Stromal cell of bone marrow (primary cell): ENCODE measurements around the gene MBP.

Experiments used
- DNase-seq: peaks from one replicate; pipeline ENCODE4 v3.0.0-alpha.2; 2012; ENCODE audit warnings: low read depth

MBP gene

DNA sequence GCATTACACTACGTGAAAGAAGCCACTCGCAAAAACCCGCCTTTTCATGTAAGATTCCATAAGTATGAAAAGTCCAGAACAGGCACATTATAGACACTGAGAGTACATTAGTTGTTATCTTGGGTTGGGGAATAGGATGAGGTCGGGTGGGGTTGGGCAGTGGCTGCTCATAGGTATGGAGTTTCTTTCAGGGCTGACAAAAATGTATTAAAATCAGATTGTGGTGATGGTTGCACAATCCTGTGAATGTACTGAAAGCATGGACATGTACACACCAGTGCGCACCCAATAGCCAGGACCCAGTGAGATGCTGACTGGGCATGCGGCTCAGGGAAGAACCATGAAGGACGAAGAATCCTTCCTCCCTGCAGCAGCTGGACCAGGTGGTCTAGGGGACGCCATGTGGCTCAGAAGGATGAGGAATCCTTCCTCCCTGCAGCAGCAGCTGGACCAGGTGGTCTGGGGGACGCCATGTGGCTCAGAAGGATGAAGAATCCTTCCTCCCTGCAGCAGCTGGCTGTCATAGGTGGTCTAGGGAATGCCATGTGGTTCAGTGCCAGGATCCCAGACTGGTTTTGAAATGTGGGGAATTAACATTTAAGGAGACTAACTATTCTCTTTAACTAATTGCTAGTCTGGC, 50.1 kb downstream of the MBP start:
- DNase-seq, result no peak

DNA sequence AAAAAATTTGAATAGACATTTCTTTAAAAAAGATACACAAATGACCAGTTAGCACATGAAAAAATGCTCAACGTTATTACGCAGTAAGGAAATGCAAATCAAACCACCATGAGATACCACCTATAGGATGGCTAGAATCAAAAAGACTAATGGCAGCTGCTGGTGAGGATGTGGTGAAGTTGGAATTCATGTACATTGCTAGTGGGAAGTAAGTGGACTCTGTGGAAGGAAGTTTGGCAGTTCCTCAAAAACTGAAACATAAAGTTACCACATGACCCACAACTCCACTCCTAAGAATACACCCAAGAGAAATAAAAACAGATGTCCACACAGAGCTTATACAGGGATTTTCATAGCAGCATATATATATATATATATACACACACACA, 51.2 kb downstream of the MBP start:
- DNase-seq, result peak; percentile 43

DNA sequence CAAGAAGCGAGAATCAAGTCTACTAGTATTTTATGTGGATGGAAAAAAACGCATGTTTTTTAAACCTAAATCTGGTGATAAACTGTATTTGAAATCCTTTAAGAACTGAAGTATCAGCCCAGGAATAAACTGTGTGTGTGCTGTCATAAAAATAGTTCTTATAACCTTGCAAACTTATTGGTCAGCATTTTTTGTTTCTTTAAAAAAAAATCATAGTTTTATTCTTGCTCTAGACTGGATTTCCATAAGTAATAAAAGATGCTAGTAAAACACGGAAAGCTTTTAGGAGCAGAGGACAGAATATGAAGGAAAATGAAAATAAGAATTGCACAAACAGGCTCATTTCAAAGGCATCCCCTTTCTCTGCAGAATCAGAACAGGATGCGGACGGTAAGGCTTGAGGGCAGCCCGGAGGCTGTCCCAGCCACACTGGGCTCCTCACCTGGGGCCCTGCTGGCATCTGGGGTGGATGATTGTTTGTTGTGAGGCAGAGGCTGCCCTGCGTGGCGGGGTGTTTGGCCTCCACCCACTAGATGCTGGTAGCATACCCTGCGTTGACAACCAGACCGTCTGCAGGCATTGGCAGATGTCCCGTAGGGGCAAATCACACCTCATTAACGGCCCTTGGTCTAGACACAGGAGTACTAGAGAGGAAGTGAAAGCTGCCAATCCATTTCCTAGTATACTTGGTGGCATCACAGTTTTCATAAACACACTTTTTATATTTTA, 52.5 kb downstream of the MBP start:
- no peak for DNase-seq

DNA sequence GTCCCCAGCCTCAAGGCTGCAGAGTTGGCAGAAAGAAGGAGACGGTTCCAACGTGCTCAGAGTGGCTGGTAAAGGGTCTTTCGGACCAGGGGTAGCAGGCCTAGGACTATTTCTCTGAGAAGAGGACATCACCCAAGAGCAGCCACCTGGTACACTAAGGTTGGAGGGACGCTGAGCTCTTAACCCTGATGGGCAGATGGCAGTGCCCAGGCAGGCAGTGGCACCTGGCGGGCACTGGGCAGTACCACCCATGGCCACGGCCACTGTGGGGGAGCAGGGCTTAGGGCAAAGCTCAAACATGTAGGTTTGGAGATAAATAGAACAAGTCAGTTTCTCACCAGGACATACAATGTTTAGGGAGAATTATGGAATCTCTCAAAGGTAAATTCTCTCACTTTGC, 53.5 kb downstream of the MBP start:
- DNase-seq, result no peak

DNA sequence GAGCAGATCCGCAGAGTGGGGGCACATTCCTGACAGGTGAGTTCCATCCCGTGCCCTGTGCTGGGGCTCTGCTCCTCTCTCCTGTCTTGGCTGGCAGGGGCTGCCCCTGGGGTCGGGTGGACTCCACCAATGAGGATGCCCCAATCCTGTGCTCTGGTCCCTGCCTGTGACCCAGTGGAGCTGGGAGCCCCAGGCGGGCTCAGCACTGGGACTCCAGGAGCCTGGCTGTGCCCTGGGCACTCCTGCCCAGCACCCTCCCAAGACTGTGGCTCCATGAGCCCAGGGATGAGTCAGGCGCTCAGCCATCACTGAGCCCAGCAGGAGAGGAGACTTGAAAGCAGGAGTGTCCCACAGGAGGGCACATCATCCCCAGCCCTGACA, 53.9 kb downstream of the MBP start:
- DNase-seq, result no peak

DNA sequence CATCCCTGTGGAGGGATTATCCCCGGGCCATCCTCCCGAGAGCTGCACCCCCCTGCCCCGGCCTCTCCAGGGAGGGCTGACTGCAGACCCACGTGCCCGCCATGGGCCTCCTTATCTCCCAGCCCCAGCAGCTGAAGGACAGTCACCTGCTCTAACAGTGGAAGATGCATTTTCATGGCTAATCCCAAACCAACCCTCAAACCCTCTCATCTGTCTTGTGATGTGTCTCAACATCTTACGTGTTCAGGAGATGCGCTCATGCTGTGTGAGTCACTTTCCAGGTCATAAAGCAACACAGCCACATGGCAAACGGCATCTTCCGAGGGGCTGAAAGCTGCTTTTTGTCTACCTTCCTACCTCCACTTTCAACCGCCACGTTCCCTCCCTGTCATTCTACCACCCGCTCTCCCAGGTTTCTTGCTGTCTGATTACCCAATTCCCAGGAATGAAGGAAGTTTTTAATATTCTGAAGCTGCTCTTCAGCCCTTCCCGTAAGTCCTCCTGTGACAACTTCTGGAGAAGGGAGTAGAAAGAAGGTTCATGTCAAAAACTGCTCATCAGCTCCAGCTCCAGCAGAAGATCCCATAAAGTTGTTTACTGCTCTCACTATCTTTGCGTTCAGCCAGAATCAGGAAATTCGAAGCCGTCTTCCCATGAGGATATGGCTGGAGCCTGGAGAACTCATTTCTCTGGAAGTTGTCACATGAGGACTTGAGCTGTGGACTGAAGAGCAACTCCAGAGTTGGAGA, 54.5 kb downstream of the MBP start:
- DNase-seq, result no peak

DNA sequence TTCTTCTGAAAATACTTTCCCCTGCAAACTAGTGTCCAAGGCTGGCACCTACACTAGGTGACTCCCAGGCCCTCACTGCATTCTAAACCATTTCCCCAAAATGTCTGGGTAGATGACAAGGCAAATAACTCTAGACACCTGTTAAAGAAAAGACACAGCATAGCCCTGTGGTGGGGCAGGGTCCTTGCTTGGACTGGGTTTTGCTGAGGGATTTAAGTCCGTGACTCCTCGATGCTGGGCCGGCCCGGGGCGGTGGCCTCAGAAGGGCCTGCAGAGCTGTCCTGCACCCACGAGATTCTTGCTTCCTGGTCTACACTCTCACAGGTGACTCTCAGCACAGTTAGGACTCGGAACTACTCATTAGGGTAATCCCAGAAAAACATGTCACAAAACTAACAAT, 55.2 kb downstream of the MBP start:
- no peak for DNase-seq

DNA sequence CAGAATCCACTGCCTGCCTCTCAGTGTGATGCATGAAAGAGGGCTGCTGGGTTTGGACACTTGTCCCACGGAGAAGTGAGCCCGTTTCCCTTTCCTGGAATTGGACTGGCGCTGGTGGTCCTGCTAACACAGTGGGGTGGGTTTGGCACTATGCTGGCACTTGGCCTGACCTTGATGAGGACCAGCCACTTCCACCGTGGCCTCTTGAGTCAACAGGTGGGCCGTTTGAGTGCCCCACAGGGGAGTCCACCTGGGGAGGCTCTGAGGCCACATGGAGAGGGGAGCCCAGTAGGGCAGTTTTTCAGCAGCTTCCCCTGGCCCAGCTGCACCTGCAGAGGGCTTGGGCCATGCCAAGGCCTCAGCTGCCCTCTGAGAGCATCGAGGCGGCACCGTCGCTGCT, 56.5 kb downstream of the MBP start:
- DNase-seq, result no peak

DNA sequence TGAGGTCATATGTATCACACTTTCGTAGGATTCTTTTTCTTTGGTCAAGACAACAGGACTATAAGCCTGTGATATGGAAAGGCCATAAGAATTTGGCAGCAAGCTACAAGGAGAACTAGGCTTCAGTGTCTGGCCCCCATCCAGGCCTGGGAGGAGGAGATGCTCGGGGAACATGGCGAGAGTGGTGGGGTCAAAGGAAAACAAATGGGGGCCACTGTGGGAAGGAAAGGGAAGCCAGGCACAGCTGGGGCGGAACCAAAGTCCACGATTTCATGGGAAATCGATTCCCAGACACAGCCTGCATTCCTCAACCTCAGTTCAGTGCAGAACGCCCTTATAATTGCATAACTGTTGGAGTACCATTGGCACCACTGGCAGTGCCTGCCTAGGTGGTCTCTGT, 58.2 kb downstream of the MBP start:
- DNase-seq, result no peak

DNA sequence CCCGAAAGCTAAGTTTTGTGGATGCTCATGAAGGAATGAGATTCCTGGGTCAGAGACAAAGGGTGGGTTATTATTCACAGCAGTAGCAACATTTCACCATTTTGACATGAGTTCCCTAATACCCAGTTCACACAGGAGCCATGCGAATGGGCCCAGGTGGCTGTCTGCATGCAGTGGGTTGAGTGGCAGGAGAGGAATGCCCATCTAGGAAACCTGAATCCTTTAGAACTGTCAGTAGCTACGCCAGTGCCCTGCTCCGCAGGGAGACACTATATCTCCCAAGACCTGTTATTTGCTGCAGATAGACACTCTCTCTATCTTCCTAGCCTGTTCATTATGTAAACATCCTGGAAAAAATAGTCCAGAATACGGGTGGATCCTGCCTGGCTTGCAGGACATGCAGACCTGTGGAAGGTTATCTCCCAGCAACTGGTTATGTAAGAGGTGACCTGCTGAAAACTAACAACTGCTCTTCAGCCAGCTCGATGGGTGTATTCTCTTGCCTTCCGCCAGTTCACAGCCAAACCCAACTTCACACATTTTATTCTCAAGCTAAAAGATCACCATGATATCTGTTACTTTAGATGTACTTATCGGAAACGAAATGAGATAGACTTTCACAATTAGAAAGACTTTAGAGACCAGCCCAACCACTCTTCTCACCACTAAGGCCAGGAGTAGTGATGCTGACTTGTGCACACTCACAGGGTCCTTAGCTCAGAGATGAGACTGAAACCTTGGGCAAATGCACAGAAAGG, 59.1 kb downstream of the MBP start:
- DNase-seq, result no peak

DNA sequence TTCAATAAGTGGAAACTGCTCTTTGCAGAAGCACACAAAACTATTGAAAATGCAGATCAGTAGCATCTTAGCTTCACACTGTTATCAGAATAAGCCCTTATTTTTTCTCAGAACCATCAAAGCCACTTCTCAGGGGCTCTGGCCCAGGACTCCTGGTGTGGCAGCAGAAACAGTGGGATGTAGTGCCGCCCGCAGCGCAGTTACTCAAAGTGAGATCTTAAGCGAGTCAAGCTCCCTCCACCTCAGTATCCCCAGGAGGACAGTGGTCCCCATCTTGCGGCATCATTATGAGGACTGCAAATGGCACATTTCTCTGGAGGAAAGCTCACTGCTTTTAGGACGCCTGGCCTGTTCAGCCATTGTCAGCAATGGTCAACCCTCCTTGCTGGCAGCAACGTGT, 60.0 kb downstream of the MBP start:
- DNase-seq, result no peak

DNA sequence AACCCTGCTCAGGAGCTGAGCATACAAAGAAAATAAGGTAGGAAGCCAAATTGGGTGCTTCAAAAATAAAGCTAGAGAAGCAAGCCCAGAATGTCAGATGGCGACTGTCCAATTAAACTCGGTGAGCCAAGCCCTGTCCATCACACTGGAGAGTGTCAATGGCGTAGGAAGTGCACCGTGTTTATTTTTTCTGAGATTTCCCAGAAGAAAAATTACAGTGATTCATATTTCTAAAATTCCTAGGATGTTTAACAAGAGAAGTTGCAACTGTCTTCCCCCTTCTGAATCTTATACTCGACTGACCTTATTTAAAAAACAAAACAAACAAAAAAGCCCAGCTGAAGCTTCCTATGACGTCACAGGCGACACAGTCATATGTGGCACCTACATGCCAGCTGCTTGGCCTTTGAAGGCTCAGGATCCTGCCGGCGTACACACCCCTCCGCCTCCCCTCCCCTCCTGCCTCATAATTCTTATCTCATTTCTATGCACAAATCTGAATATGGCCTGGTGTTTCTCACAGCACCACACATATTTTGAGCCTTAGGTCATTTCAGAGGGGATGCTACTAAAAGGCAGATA, 60.8 kb downstream of the MBP start:
- peak; percentile 63 for DNase-seq

DNA sequence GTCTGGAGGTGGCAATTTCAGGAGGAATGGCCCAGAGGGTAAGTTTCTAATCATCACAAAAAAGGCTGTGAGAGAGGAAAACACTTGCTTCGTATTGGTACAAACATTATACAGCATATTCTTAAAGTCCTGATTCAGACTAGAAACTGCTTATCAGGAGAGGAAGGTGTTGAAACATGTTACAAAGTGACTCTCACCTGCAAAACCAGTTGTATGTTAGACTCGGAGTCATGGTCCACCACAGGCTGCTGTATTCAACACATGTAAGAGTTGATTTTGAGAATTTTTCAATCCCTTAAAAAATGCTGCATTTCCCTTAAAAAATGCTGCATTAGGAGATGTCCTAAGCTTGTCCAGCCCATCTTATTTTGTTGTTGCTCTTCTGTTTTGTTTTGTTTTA, 61.5 kb downstream of the MBP start:
- DNase-seq, result no peak

DNA sequence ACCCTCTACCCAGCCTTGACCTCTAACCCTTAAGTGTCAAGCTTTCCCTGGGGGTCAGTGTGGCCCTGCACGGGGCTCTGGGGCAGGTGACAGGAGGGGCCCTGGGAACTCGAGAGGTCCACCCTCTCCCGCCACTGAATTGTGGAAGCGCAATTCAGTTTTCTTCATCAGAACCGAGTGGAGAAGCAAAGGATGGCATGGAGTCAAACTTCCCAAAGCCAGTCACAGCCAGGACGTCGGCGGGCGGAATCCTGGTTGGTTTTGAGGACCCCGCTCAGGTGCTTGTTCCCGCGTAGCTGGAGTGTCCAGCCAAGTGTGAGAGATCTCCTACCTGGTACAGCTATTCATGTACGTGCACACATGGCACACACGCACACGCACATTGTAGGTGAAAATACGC, 62.0 kb downstream of the MBP start:
- DNase-seq, result no peak

DNA sequence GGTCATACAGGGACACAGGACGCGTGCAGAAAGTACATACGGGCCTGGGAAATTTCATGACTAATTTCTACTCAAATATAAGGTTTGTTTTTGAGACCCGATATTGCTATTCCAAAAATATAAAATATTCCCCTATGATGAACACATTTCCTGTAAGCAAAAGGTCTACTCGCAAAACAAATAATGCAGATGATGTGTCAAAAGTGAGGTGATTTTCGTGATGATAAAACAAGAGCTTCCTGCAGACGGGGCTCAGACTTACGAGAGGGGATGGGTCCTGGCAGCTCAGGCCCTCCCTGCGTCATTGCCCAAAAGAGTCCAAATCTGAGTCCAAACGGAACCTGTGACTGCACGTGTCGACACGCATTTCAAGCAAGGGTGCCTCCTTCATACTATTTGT, 62.7 kb downstream of the MBP start:
- no peak for DNase-seq

DNA sequence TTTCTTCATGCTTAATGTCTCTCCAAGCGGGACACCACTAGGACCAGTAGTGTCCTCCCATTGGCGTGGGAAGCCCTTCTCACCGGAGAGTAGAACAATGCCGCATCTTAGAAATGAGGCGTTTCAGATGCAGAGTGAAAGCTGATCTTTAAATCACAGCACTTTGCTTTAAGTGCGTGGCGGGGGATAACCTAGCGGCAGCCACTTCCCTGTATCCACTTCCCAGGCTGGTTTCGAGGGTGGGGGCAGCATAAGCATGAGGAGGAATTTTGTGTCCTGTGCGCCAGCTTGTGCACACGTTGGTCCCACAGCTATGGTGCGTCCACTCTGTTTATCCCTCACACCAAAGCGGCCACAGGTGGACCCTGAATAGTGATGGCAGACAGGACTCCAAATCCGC, 63.1 kb downstream of the MBP start:
- no peak for DNase-seq

DNA sequence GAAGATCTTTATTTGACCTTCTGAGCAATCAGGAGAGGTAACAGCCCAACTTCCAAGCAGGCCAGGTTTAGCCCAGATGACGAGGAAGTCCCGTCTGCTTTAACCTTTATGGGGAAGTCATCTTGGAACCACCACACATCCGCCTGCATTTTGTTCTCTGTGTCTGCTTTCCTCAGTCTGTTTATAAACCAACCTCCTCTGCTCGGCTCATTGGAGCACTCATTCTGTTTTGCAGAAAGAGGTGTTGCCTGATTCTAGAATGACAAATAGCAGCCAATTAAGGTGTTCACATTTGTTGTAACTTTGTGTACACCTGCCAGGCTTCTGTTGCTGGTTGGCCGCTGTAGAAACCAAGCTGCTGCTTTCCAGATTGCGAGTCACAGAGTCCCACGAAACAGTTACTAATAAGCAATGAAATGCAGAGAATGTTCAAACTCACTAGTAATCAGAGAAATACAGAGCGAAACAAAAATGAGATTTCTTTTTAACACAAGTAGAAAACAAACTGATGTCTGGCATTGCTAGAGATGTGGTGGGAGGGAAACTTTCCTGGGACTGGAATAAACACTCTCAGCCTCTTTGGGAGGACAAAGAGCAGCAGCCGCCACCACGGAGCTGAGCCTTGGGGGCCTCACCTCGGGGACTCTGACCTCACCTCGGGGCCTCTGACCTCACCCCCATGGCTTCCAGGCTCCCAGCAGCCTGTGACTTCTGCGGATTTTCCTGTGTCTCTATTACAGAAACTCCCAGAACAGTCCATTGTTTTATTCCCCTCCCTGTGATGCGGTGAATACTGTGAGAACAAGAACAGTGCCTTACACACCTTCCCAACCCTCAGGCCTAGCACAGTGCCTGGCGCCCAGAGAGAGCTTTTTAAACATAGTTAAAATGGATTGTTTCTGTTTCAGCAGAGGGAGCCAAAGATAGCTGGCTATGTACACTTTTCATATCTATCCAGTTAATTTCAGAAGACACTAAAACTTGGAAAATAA, 64.0 kb downstream of the MBP start:
- DNase-seq, result no peak

DNA sequence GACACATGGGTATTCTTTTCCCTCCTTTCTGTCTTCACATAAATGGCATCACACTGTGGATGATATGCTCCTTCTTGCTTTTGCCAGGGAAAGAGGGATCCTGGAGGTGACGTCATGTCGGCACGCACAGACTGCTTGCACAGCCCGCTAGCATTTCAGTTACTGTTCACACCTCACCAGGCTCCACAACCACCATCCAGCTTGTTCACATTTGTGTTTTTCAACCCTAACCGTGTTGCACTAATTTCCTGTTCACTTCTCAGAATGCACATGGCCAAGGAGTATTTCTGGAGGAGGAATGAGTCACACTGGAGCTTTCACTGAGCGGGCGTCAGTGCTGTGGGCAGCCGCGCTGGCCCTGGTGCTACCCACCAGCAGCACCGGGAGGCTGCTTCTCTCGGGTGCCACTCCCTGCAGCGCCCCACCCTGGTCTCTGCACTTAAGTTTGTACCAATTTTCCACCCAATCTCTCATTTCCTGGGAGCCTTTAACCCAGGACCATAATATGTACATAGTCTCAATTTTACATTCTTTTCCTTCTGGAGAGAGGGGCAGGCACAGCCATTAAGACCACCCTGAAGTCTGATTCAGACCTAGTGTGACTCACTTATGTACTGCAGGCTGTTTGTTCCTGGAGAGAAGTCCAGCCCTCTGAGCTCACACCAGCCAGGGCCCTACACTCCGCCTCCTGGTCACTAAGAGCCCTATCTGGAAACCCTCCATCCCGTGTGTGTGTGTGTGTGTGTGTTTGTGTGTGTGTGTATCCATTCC, 65.1 kb downstream of the MBP start:
- peak; percentile 65 for DNase-seq

DNA sequence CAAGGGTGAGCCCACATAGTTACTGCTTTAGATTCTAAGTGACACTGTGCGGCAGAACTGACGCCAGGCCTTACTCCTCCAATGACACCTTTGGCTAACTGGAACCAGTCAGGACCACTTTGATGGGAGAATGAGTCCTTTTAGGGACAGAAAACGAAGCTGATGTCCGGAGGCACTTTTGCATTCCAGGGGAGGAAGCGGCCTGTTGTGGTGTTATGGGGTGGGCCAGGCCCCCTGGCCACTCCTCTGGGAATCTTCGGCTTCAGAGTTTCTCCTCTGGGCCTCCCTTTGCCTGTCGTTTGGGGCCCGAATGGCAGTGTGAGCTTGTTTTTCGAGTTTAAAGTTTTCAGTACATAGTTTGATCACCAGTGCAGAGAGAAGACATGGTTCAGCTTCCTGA, 65.9 kb downstream of the MBP start:
- no peak for DNase-seq

DNA sequence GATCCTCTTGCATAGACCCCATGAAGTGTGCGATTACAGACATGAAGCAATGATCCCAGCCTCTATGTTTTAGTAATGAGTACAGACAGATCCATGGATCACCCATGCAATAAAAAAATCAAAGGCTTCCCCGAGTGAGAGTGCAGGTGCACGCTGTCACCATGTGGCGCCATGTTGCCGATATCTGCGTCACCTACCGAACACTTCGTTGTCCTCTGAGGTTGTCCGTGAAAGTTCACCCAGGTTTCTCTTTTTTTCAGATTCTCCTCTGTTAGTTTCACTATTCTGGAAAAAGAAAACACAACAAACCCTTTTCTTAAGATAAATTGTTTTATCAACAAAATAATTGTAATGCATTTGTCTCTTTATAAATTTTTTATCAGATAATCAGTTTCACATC, 66.5 kb downstream of the MBP start:
- DNase-seq, result no peak
